DOHH2 (cell line): Measurements from ENCODE around the gene ASIC1.

Source experiments
- CTCF ChIP-seq: fragments of 200-600 bp; sonication (generic); IDR thresholded peaks from one replicate; pipeline ENCODE4 v1.5.1; 2014; ENCODE audit warnings: antibody characterized with exemption, mild to moderate bottlenecking, low read depth, low read length; ENCODE audit not compliant: poor library complexity, severe bottlenecking
- EZH2phosphoT487 ChIP-seq: fragments of 200-600 bp; sonication (generic); IDR thresholded peaks from 2 replicates; pipeline ENCODE4 v1.6.1; 2017; ENCODE audit warnings: borderline replicate concordance, mild to moderate bottlenecking, antibody characterized with exemption, low read length, moderate library complexity, mixed read lengths

GRCh38 chr12:50084775-50085614 is 27.6 kb downstream of the ASIC1 start, which contains the start of gene SMARCD1:
- TF ChIP-seq CTCF, result peak; percentile 88
- TF ChIP-seq EZH2phosphoT487, result no peak
